ENCODE measurements around the gene ME1.

- no peak for TF ChIP-seq CTCF (IDR thresholded peaks at IDR 0.05; ENCODE audit: extremely low read depth in 1 of 2, insufficient read depth in 1 of 2, low read depth in 1 of 2, low read length in 2 of 2)
- TF ChIP-seq POLR2AphosphoS5 (IDR thresholded peaks at IDR 0.05; ENCODE audit: insufficient read depth, low read depth, low read length) = no peak
- no peak for TF ChIP-seq EZH2 (IDR thresholded peaks at IDR 0.05; ENCODE audit: borderline replicate concordance, low read depth, low read length, severe bottlenecking)
- no peak for TF ChIP-seq POLR2A (IDR thresholded peaks at IDR 0.05; ENCODE audit: low read depth, low read length)
- TF ChIP-seq MAX (IDR thresholded peaks at IDR 0.05; ENCODE audit: insufficient read depth, insufficient read length) = no peak
Measured at GRCh38 chr6:83185096-83185495, 245.8 kb downstream of the ME1 start.

Data from endothelial cell of umbilical vein (primary cell).